Islet precursor cell (in vitro differentiated cells): ENCODE results near the gene SMIM41.
A peak's percentile ranks its signal among the peaks of the same experiment; 100 is the strongest.

Source experiments
- DNase-seq: peaks from one replicate; pipeline ENCODE4 v3.0.0-alpha.2; 2018

Gene SMIM41

DNA sequence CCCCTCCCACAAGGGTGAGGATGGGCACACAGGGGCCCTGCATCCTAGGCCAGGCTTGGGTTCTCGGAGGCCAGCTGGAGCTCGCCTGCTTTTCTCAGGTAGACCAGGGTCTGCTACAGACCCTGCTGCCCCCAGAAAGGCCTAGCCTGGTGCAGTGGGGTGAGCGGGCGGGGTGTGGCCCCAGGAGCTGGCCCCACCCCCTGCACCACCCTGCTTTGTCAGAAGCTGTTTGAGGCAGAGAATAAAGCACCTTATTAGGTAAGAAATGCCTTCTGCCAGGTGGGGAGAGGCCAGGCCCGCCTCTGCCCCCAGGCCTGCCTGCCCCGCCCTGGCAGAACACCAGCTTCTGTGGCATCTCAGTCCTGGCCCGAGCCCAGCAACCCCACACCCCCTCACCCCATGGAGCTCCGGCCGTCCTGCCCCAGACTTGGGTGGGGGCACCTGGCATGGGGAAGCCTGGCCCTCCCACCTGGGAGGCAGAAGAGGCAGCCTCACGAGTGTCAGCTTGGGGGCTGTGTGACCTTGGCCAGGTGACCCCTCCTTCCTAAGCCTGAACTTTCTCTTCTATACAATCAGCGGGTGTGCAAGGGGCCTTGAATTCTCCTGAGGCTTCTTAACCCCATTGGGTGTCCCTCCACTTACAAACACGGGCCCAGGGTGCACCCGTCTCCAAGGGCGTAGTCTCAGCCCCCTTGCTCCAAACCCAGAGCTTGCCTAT, 69.1 kb downstream of the SMIM41 start:
- DNase-seq: peak; percentile 79

DNA sequence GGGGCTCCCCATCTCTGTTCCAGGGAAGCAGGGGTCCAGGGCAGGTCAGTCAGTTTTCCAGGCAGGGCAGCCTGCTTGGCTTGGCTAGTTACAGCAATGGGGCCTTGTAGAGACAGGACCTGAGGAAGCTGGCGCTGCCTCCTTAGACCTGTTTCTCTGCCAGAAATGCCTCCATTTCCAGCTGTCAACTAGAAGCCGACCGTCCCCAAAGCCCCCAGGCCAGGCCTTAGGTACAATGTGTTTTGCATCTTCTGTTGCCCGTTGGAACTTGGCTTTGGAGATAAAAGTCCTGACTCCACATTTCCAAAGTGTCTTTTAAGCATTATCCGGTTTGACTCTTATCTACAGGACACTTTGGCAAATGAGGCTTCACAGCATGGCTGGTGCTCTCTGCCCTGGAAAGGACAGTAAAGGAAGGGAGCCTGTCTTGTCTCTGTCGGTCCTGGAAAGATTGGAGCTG, 69.7 kb downstream of the SMIM41 start:
- peak; percentile 67 for DNase-seq

DNA sequence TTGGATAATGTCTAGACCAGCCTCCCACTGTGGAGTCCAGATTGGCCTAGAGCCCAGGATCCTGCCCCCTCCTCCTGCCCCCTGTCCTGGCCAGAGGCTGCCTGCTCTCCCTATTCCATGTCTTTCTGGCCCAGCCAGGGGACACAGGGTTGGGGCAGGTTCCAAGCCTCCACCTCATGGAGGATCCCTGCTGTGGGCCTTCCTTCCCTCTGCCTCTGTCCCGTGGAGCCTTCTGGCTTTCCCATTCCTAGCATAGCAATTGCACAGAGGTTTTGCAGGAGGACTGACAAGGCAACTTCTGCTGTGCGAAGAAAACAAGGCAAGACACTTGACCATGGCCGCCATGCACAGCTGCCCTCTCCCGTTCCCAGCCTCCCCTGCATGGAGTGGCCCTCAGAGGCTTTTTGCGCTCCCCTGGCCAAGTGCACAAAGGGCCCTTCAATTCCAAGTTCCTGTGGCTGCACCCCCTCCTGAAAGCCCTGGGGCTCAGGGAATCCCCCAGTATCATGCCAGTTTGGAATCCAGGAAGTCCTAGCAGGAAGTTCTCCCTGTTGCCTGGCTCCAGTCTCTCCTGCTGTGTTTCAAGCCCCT, 70.2 kb downstream of the SMIM41 start:
- no peak for DNase-seq

DNA sequence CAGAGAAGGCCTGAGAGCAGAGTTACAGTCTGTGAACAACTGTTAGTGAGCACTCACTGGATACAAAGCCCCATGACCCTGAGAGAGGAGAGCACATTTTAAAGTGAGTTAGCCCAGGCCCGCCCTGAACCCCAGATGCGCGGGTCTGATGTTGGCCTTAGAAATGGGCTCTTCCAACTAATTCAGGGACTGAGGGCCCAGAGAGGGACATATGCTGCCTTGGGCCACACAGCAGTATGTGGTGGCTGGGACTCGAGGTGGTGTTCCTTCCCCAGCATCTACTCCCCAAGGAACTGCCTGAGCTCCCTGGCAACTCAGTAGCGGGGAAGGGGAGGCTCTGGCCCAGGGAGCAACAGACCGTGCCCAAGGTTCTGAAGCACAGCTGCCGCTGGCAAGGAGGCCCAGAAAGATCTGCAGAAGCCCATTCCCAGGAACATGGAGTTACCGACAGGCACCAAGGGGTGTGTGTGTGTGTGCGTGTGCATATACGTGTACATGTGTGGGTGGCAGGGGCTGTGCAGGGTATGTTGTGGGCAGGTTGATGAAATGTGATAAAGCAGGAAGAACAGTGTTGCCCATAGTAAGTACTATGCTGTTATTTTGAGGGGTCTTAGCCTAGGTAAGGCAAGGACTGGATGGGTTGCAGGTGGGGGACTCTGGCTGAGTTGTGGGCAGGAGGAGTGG, 71.8 kb downstream of the SMIM41 start:
- no peak for DNase-seq

DNA sequence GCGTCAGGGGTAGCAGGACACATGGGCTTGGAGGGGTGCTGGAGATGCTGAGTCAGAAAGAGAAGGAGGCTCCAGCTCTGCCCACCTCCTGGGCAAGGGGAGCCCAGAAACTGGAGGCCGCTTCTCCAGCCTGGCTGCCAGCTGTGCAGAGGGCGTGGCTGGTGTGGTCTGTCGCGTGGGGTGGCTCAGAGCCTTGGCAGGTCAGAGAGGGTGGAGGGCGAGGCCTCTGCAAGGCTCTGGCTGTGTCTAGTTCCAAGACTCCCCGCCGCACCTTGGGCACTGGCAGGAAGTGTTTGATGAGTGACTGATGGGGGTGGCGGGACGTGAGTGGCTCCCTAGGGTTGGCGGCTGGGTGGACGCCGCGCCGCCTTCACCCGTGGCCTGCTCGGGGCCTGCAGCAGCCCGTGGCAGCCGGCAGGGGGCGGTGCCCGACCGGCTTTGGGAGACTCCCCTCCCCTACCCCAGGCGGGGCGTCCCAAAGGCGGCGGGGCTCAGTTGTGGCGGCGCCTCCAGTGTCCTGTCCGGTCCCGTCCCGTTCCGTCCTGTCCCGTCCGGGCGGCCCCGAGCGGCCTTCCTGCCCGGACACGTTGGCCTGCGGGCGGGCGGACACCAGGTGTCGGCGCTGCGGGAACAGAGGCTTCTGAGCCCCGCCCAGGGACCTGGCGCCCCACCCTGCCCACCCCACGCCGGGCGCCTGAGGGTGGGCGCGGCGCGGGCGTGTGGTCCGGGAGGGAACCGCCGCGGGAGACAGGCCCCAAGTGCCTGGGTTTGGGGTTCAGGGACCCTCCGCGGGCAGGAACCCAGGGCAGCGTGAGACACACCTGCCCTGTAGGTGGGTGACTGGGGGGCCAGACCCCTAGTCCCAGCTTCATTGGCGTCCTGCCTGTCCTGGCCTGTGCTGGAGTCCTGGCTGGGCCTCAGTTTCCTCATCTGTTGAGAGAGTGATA, 72.6 kb downstream of the SMIM41 start:
- DNase-seq: peak; percentile 90

DNA sequence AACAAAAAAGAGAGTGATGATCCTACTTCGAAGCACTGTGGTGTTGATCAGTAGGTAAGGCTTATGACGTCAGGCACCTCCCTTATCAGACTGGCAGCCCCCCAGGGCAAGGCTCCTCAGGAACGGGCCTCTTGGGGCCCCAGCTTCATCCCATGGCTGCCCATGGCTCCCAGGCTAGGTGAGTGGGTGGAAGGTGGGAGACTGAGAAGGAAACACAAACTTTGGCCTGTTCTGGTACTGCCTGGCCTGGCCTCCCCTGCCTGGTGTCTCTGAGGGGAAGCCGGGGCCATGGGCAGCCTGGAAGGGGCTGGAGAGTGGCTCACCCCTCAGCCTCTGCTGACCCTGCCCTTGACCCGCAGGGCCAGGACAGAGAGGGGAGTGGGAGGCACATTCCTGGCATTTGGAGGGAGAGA, 73.4 kb downstream of the SMIM41 start:
- no peak for DNase-seq

DNA sequence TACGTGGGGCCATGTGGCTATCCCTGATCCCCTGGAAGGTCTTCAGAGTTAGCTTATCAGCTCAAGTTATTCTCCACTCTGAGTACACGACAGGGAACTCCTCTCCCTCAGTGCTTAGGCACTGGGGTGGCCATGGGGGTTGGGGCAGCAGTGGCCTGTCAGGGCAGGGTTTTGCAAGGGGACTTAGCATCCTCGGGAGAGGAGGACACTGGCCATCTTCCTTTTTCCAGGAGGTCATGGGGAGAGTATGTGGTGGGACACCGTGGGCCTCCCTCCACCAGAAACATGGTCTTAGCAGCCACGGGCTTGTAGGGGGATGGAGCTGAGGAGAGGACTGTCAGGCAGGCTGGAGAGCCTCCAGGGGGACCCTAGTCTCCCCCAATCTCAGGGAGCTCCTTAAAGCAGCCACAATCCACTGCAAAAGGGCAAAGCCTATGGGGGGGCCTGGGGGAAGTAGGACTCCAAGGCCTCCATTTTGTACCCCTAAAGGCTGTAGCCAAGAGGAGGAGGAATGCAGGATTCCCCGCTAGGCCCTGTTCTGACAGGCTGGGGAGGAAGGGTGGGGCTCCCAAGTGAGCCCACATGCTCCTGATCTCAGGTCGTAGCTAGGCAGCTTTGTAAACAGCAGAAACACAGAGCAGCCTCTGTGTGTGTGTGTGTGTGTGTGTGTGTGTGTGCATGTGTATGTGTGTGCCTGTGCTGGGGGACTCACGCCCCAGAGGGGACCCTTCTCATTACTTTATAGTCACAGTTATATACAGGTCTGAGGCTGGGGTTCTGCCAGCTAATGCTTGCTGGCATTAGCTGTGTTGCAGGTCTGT, 75.8 kb downstream of the SMIM41 start:
- DNase-seq: peak; percentile 62

DNA sequence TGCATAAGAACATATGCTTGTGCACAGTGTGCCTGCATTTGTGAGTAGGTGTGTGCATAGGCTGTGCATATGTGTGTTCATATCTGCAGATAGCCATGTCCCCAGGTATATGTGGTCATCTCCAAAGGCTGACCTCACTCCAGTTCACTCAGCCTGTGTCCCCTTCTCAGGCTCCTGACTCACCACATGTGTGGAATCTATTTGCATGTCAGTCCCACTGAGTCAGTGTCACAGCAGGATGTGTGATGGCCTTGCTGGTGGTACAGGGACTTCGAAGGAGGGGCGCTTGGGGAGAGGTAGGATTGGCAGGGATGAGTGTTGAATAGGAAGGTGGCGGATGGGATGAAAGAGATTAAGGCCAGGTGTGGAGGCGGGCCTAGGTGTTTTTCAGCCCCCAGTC, 76.8 kb downstream of the SMIM41 start:
- DNase-seq: no peak

DNA sequence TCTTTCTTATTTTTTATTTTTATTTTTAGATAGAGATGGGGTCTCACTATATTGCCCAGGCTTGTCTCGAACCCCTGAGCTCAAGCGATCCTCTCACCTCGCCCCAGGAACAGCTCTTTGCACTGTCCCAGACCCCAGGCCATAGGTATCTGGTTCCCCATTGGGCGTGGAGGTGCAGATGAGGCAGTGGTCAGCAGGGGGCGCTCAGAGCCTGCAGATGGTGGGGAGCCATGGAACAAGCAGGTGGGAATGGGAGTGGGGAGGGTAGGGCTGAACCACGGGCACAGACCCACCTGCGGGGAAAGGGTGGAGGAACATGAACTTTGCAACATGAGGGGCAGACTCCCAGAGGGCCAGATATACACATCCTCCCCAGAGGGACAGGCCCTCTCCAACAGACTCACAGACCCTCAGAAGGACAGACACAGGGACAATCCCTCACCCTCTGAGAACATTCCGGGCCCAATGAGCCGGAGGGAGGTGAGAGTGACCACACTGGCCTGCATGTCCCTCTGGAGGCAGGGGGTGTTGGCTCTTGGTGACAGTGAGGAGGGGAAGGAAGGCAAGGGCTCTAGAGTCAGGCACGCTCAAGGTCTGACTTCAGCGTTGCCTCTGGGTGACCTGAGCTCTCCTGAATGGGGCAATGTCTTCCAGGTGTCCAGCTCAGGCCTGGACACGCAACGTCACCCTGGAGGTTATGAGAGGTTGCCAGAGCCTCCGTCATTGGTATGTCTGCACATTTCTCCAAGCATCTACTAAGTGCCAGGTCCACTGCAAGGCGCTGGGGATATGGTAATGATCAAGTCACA, 77.5 kb downstream of the SMIM41 start:
- peak; percentile 94 for DNase-seq

DNA sequence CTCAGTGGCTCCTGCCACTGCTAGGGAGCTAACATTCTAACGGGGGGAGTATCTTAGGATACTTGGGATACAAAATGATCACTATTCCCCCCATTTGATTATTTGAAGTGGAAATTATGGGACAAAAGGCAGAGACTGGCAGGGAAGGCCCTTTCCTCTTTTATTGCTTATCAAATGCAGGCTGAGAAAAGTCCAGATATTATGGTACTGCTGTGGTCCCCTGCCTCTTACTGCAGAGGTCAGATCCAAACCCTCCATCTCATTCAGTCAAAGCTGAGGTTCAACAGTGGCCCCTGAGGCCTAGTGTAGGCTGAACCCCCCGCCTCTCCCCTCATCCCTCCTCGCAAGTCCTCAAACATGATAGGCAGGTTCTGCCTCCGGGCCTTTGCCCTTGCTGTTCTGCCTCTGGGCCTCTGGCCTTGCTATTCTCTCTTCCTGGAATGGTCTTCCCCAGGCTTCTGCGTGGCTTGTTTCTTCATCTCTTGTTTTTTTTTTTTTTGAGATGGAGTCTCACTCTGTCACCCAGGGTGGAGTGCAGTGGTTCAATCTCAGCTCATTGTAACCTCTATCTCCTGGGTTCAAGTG, 78.2 kb downstream of the SMIM41 start:
- no peak for DNase-seq
